PFSK-1 (cell line): ENCODE results near the gene EHD1.

Source experiments
- POLR2AphosphoS5 ChIP-seq: IDR thresholded peaks from 2 replicates; pipeline ENCODE4 v1.6.1; 2012; ENCODE audit warnings: low read depth, mild to moderate bottlenecking, control low read depth, low read length, moderate library complexity
- REST ChIP-seq, 2 experiments: IDR thresholded peaks; 2 replicates each; pipeline versions ENCODE4 v1.6.1 to v1.8.0; 2011 to 2012; ENCODE audit warnings: low read depth in 2 of 2, low read length in 2 of 2, control low read depth in 1 of 2, inconsistent platforms in 1 of 2, mild to moderate bottlenecking in 1 of 2, moderate library complexity in 1 of 2; ENCODE audit not compliant: insufficient read depth in 1 of 2
- TAF1 ChIP-seq: IDR thresholded peaks from 2 replicates; pipeline ENCODE4 v1.6.1; 2012; ENCODE audit warnings: low read length, control low read depth, borderline replicate concordance; ENCODE audit not compliant: insufficient read depth

- TF ChIP-seq TAF1 (no peak), REST (IDR thresholded peaks at IDR 0.05; ENCODE audit: insufficient read depth in 1 of 2, low read depth in 2 of 2, low read length in 2 of 2) (no peak), POLR2AphosphoS5 (no peak)
Measured at GRCh38 chr11:64883575-64883974, 5.2 kb upstream of the EHD1 start.
